Measurements from ENCODE around the gene CLHC1. TPM values are rescaled to one million over a fixed set of nuclear protein-coding genes. Genes with fewer than 3 reads are reported as not detected.

The CLHC1 gene
- total and polyA plus RNA-seq, 4 donors: 0.45 to 4.9 (median 2.6) TPM

- Histone ChIP-seq H3K27ac (ENCODE audit: low read depth in 1 of 2, low read length in 2 of 2) (no peak overlapping the region), H3K4me3 (ENCODE audit: low read depth in 1 of 3, low read length in 3 of 3) (no peak overlapping the region), H3K9me3 (ENCODE audit: control insufficient read depth in 4 of 4, low read length in 3 of 4) (no peaks in the 10 kb centered on the region), H3K4me1 (ENCODE audit: control insufficient read depth in 4 of 4, insufficient read depth in 4 of 4, low read length in 3 of 4) (peaks cover 0 to 9% (median 3%) of the 10 kb centered on the region in 4 donors), H3K9ac (ENCODE audit: low read depth in 1 of 2, low read length in 2 of 2) (no peak overlapping the region), H3K27me3 (ENCODE audit: control insufficient read depth in 4 of 4, insufficient read depth in 4 of 4, low read length in 3 of 4) (no peaks in the 10 kb centered on the region), H3K36me3 (ENCODE audit: control insufficient read depth in 4 of 4, insufficient read depth in 3 of 4, low read depth in 1 of 4, low read length in 3 of 4) (no peaks in the 10 kb centered on the region)
- no peak for DNase-seq (ENCODE audit: low spot score)
- 70% methylated on average over 4 of the region's 4 CpGs for WGBS
- TF ChIP-seq EGR1 (IDR thresholded peaks at IDR 0.05; ENCODE audit: low read depth in 2 of 2) (no peak), REST (IDR thresholded peaks at IDR 0.05) (no peak), GABPA (IDR thresholded peaks at IDR 0.05 in 1 of 2, conservative IDR thresholded peaks at IDR 0.05 in 1 of 2) (no peak), JUND (IDR thresholded peaks at IDR 0.05) (no peak), ATF3 (IDR thresholded peaks at IDR 0.05) (no peak), CTCF (IDR thresholded peaks at IDR 0.05; ENCODE audit: low read depth, low read length, missing input control) (no peak), TAF1 (conservative IDR thresholded peaks at IDR 0.05) (no peak), NR2F2 (IDR thresholded peaks at IDR 0.05) (peak; percentile 65)
Observed at GRCh38 chr2:55159037-55159651, 72.9 kb downstream of the CLHC1 start.

- H3K9ac ChIP-seq (ENCODE audit: low read depth in 1 of 2, low read length in 2 of 2): no peak overlapping the region
- H3K4me1 ChIP-seq (ENCODE audit: control insufficient read depth in 4 of 4, insufficient read depth in 4 of 4, low read length in 3 of 4): peaks cover 0 to under 1% (median 0%) of the 10 kb centered on the region in 4 donors
- no peaks in the 10 kb centered on the region for H3K27me3 ChIP-seq (ENCODE audit: control insufficient read depth in 4 of 4, insufficient read depth in 4 of 4, low read length in 3 of 4)
- H3K27ac ChIP-seq (ENCODE audit: low read depth in 1 of 2, low read length in 2 of 2): no peak overlapping the region
- no peaks in the 10 kb centered on the region for H3K9me3 ChIP-seq (ENCODE audit: control insufficient read depth in 4 of 4, low read length in 3 of 4)
- 83% methylated on average over 10 of the region's 10 CpGs for WGBS
- no peak for TF ChIP-seq RXRA (IDR thresholded peaks at IDR 0.05)
- no peak for TF ChIP-seq HNF4A (conservative IDR thresholded peaks at IDR 0.05)
- TF ChIP-seq TAF1 (conservative IDR thresholded peaks at IDR 0.05): no peak
- no peak for TF ChIP-seq REST (IDR thresholded peaks at IDR 0.05)
- no peak for TF ChIP-seq EGR1 (IDR thresholded peaks at IDR 0.05; ENCODE audit: low read depth in 2 of 2)
- TF ChIP-seq RAD21 (IDR thresholded peaks at IDR 0.05): no peak
- TF ChIP-seq JUND (IDR thresholded peaks at IDR 0.05): no peak
- TF ChIP-seq CTCF (IDR thresholded peaks at IDR 0.05; ENCODE audit: low read depth, low read length, missing input control): no peak
- TF ChIP-seq FOXA1 (IDR thresholded peaks at IDR 0.05): no peak
- DNase-seq (ENCODE audit: low spot score): no peak
- H3K36me3 ChIP-seq (ENCODE audit: control insufficient read depth in 4 of 4, insufficient read depth in 3 of 4, low read depth in 1 of 4, low read length in 3 of 4): no peaks in the 10 kb centered on the region
- H3K4me3 ChIP-seq (ENCODE audit: low read depth in 1 of 3, low read length in 3 of 3): no peak overlapping the region
Observed at GRCh38 chr2:55158111-55158814, 73.8 kb downstream of the CLHC1 start.
